Activated CD4-positive, alpha-beta T cell treated with anti-CD3 and anti-CD28 coated beads, Interleukin-2, amount 50 U/mL, for 4 hours (primary cell): ENCODE data around the gene PLEKHA1.
A peak's percentile ranks its signal among the peaks of the same experiment; 100 is the strongest.

Experiments used
- DNase-seq, 2 experiments: peaks; one replicate each; pipeline ENCODE4 v3.0.0-alpha.2; 2020

The PLEKHA1 gene

GRCh38 chr10:122374237-122374858, at the start of gene PLEKHA1:
Gene PLEKHA1, plus strand, starts transcription at chr10:122374708. Its CDS starts 18,493 bp downstream, at chr10:122393201.
- peak; percentile 88 to 92 for DNase-seq

DNA sequence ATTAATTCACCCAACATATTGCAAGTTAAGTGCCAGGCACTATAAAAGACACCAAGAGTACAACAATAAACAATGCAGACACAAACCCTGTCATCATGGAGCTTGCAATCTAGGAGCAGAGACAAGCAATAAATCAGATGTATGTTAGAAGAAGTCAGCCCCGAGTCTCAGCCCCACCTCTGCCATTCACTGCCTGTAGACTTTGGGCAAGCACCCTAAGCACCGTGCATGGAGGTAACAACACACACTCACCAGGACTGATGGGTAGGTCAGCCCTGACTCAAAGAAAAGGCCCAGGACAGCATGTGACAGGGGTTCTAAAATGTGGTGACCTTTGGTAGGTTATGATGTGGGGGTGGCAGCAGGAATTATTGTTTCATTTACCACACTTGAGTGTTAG, 49.3 kb upstream of the PLEKHA1 start:
- no peak for DNase-seq

- no peak for DNase-seq
Measured at GRCh38 chr10:122326385-122326784, 48.1 kb upstream of the PLEKHA1 start.

- DNase-seq = no peak
Measured at GRCh38 chr10:122326806-122327205, 47.7 kb upstream of the PLEKHA1 start.

GRCh38 chr10:122327237-122328206, 47.0 kb upstream of the PLEKHA1 start:
- no peak for DNase-seq

DNA sequence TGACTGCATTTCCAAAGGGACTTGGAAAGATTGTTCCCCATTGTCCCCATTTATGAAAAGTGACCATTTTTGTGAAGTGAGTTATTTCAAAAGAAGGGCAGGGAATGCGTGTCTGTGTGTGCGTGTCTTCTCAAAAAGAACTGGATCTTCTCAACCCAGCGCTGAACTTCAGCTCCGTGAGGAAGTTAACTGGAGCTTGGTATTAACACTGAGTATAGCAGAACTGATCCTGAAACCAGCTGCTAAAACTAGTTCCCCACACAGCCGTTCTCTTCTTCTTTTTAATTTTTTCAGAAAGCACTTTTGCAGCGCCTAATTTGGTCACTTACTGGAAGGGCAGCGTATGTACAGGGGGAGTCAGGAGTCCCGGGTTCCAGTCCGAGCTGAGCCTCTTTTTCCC, 45.8 kb upstream of the PLEKHA1 start:
- no peak for DNase-seq

GRCh38 chr10:122329416-122329815, 45.1 kb upstream of the PLEKHA1 start:
- DNase-seq = no peak

DNA sequence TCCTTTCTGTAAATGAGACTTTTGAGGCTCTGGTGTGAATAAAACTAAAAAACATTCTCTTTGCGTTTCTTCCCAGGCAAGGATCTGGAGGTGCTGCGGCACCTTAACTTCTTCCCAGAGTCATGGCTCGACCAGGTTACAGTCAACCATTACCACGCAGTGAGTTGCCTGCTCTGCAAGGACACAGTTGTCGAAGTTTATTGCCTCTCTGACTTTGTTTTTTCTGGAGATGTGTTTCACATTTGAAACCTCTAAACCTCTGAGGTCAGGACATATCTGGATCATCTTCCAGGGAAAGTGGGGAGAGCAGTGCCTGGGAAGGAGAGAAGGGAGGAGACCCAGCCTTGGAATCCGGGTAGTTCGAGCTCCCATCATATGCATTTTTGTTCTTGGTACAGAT, 43.4 kb upstream of the PLEKHA1 start:
- no peak for DNase-seq

DNA sequence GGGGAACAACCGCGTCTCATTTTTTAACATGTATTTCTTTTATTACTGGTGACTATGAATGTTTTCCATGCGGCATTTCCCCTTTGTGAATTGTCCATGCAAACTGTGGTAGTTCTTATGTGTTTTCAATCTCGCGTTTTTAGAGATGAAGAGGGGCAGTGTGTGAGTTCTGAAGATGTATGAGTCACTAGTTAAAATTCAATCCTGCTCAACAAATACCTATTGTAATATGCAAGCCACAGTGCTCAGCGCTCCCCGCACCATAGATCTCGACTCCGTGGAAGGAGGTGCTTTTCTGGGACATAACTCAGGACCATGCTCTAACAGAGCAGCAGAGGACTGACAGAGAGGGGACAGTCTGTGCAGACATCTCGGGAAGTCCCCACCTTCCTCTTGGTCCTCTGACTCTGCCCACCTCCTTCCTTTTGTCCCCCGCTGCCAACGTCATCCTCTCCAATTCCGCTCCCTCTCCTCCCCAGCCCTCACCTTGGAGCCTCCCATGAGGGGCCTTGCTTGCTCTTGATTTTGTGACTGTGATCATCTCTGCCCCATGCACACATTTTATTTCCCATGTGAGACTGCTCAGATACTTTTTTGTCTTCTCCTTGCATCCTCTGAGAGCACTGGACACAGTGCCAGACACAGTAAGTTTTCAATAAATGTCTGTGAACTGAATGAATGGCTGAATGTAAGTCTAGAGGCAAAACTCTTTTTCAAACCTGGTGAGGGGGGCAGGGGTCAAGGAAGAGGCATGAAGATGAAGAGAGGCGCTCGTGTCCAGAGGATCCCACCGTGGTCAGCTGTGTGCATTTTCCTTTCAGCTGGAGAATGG, 42.7 kb upstream of the PLEKHA1 start:
- DNase-seq = no peak

- DNase-seq = no peak
Measured at GRCh38 chr10:122333037-122333436, 41.5 kb upstream of the PLEKHA1 start.

- DNase-seq = no peak
Measured at GRCh38 chr10:122336332-122336731, 38.2 kb upstream of the PLEKHA1 start.

DNA sequence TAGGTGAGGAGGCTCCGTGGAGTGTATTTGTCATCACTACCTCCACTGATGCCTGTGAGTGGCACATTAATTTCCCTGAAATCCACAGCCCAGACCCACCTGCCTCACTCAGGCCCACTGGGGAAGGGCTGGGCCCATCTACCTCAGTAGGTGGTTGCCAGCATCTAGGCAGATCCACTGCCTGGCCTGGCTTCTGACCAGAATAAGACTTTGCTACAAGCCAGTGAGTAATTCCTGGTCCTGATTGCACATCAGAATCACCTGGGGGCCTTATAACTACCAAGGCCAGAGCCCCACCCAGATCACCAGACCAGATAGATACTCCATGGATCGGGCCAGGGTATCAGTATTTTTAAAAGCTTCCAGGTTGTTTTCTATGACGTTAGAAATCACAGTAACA, 37.5 kb upstream of the PLEKHA1 start:
- no peak for DNase-seq

- no peak for DNase-seq
Measured at GRCh38 chr10:122338609-122339441, 35.7 kb upstream of the PLEKHA1 start.

DNA sequence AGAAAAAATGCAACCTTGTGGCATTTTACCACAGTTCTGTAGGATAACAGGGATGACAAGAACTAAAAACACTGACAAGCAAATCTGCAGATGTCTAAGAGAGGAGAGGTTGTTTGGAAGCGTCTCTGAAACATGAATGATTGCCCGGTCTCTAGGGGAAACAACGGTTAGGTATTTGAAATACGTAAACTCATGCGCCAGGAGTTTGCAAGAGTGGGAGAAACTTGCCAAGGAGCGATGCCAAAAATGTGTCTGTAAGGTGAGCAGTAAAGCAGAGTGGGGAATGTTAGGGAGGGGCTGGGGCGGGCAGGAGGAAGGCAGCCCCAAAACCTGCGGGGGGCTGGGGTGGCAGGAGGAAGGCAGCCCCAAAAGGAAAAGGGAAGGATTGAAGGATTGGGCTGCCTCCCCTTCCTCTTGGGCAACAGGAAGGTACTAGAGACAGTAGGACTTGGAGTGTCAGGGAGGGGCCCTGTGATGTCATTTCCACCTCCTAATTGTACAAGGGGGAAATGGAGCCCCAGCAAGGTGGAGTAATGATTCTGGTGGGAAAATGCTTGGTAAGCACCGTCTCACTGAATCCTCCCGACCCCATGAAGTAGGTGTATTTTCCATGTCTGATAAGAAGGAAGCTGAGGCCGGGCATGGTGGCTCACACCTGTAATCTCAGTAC, 33.2 kb upstream of the PLEKHA1 start:
- no peak for DNase-seq

- DNase-seq = peak; percentile 53 to 56
Measured at GRCh38 chr10:122342293-122343134, 32.0 kb upstream of the PLEKHA1 start.

- no peak for DNase-seq
Measured at GRCh38 chr10:122343135-122343800, 31.2 kb upstream of the PLEKHA1 start.

GRCh38 chr10:122343936-122344335, 30.6 kb upstream of the PLEKHA1 start:
- DNase-seq = no peak

DNA sequence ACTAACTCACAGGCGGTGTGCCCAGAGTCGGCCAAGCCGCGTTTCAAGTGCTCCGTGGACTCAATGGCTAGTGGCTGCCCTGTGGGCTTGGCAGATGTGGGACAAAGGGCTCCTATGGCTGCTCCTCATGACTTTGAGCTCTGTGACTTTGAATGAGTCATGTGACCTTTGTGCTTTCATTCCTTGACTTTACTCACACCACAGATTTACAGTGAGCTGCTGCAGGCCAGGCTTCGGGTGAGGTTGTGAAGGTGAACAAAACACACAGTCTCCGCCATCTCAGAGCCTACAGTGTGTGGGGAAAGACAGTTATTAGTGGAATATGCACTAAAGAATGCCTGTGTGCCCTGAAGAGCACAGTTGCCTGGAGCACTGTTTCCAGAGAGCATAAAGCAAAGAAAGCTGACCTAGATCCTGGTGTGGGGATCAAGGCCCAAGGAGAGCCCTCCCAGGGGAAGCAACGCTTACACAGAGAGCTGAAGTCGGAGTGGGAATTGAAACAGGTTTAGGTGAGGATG, 29.7 kb upstream of the PLEKHA1 start:
- no peak for DNase-seq

GRCh38 chr10:122346326-122346950, 28.1 kb upstream of the PLEKHA1 start:
- DNase-seq = no peak
